GM18526 (cell line): ENCODE data around the gene FAHD1.

Experiments used
- POLR2A ChIP-seq: IDR thresholded peaks from 3 replicates; pipeline ENCODE4 v1.6.1; 2011; ENCODE audit not compliant: insufficient read length; ENCODE audit errors: extremely low read depth

The FAHD1 gene

GRCh38 chr16:1794908-1795666 lies 31.9 kb upstream of the FAHD1 start:
- no peak for TF ChIP-seq POLR2A

GRCh38 chr16:1800701-1801100 lies 26.3 kb upstream of the FAHD1 start:
- TF ChIP-seq POLR2A = no peak

- TF ChIP-seq POLR2A = no peak
Measured at GRCh38 chr16:1807626-1808025, 19.4 kb upstream of the FAHD1 start.

- no peak for TF ChIP-seq POLR2A
Measured at GRCh38 chr16:1808691-1809090, 18.3 kb upstream of the FAHD1 start.

GRCh38 chr16:1809281-1809801 lies 17.7 kb upstream of the FAHD1 start:
- no peak for TF ChIP-seq POLR2A

- TF ChIP-seq POLR2A = no peak
Measured at GRCh38 chr16:1810106-1810505, 16.9 kb upstream of the FAHD1 start.

- TF ChIP-seq POLR2A = no peak
Measured at GRCh38 chr16:1810536-1810935, 16.5 kb upstream of the FAHD1 start.

GRCh38 chr16:1812732-1813163 lies 14.3 kb upstream of the FAHD1 start:
- no peak for TF ChIP-seq POLR2A

- TF ChIP-seq POLR2A = no peak
Measured at GRCh38 chr16:1815461-1815860, 11.5 kb upstream of the FAHD1 start.

- TF ChIP-seq POLR2A = no peak
Measured at GRCh38 chr16:1816396-1817275, 10.4 kb upstream of the FAHD1 start.

GRCh38 chr16:1817276-1817589 lies 9.8 kb upstream of the FAHD1 start:
- no peak for TF ChIP-seq POLR2A

- no peak for TF ChIP-seq POLR2A
Measured at GRCh38 chr16:1817716-1818115, 9.3 kb upstream of the FAHD1 start.

GRCh38 chr16:1818204-1818872 lies 8.7 kb upstream of the FAHD1 start:
- TF ChIP-seq POLR2A = no peak

- no peak for TF ChIP-seq POLR2A
Measured at GRCh38 chr16:1818873-1819525, 8.0 kb upstream of the FAHD1 start.

GRCh38 chr16:1819611-1820010 lies 7.4 kb upstream of the FAHD1 start:
- no peak for TF ChIP-seq POLR2A
